Suppressor macrophage (primary cell): Measurements from ENCODE around the gene SAMD11.
"Not testable (repeated sequence)": the region's sequence is repeated elsewhere in the genome, so short reads cannot be mapped to it uniquely, and the experiment has no call there.

Experiments used
- DNase-seq, 4 experiments: peaks; one replicate each; pipeline ENCODE4 v3.0.0-alpha.2; 2020 to 2022

The SAMD11 gene

DNA sequence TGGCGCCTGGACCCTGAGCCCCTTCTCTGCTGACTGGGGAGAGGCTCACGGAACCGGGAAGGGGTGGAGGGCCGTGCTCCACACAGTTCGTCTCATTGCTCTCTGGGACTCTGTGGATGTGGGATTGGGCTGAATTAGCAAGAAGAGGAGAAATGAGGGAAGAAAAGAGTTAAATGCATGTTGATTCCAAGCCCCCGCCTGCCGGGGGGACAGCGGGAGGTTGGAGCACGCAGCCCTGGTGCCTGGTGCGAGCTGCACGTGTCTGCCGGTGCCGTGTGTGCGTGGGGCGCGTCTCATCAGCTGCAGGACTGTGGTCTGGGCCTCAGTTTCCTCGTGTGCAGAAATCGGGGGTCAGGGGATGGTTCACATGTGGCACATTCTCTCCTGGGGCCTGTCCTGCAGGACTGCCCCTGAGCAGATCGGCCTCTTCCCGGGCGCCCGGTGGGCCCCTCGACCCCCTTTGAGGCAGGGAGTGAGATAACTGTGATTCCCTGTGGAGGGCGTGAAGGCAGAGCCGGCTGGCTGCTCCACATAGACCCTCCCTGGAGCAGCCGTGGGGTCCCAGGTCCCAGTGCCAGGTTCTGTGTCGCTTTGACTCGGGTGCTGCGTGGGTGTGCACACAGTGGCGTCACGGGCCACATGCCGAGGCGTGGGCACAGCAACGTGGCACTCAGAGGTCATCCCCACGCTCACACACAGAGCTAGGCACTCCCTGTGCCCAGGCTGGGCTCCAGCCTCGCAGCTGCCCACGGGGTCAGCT, 11.4 kb downstream of the SAMD11 start:
- peak; percentile 21 to 63 (median 36) for DNase-seq

DNA sequence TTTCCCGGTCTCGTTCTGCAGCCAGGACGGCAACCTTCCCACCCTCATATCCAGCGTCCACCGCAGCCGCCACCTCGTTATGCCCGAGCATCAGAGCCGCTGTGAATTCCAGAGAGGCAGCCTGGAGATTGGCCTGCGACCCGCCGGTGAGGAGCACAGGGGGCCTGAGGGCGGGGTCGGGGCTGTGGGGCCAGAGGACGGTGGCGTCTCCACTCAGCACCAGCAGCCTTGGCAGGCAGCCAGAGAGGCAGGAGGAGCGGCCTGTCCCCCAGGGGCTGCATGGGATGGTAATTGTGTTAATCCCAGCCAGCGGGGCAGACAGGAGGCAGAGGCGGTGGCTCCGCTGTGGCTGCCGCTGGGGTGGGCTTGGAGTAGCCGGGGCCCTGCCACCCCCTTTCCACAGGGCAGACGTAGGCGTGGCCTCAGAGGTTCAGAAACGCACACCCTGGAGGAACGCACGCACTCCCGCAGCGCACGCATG, 12.1 kb downstream of the SAMD11 start:
- no peak for DNase-seq

DNA sequence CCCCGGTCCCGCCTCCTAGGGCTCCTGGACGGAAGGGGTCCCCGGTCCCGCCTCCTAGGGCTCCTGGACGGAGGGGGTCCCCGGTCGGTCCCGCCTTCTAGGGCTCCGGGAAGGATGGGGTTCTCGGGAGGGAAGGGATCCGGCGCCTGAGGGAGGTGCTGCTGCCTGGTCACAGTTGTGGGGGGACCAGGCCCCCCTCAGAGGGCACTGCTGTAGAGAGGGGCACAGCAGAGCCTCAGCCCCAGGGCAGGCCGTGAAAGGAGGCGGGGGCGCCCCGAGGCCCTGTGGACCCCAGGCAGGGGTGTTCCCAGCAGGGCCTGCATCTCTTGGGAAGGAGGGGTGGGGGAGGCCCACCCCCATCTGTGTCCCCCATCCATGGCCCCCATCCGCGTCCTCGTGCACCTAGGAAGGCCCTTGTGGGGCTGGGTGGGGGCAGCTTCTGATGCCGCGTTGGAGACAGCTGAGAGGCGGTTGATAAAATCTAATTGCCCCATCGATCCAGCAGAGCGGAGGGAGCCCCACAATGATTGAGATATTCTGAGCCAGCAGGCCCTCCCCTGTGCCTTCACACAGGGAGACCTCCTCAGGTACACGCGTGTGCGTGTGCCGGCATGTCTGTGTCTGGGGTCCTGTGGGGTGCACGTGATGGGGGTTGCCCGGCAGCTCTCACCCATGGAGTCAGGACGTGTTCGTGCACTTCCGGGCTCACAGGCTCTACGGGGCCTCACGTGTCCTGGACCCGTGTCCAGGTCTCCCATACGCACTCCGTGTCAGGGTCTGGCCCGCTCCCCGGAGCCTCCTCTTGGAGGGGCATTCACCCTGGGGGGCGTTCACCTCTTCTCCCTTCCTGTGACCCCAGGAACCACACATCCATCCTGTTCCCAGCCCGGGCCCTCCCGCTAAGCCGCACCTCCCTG, 12.9 kb downstream of the SAMD11 start:
- no peak for DNase-seq

DNA sequence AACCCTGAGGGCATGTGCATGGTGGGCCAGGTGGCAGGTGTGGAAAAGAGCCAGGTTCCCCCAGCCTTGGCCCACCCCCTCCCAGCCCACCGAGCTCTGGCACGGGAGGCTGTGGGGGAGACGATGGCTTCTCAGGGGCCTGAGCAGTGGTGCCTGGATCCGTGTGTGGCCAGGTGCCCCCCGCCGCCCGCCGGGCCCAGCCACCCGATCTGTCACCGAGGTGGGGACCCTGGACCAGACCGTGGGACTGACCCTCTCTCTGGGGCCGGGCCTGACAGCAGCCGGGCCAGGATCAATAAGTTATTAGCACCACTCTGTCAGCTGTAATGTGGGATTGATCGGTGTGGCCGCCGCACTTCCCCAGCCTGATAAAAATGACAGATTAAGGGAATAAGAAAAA, 13.8 kb downstream of the SAMD11 start:
- no peak for DNase-seq

DNA sequence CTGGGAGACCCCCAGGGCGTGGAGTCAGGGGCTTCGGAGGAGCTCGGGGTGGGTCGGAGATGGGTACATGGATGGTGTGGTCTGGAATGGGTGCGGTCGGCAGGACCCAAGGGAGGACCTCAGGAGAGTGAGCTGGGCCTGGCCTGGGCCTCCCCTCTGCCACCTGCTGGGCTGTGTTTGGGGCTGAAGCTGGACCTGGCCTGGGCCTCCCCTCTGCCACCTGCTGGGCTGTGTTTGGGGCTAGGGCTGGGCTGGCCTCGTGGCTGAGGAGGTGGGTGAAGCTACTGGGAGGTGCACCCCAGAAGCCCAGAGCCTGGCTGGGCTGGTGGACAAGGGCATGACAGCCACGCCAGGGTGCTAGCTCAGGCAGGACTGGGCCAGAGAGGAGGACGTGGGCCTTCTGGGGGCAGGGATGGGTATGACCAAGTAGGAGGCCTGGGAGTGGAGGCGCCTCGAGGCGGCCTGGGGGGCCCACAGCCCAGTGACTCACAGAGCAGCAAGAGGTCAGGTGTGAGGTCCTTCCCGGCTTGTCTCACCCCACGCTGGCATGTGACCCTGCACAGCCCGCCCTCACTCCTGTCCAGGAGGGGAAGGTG, 14.5 kb downstream of the SAMD11 start:
- DNase-seq = peak in 3 of 4 experiments; percentile 43 to 66 (median 45)

DNA sequence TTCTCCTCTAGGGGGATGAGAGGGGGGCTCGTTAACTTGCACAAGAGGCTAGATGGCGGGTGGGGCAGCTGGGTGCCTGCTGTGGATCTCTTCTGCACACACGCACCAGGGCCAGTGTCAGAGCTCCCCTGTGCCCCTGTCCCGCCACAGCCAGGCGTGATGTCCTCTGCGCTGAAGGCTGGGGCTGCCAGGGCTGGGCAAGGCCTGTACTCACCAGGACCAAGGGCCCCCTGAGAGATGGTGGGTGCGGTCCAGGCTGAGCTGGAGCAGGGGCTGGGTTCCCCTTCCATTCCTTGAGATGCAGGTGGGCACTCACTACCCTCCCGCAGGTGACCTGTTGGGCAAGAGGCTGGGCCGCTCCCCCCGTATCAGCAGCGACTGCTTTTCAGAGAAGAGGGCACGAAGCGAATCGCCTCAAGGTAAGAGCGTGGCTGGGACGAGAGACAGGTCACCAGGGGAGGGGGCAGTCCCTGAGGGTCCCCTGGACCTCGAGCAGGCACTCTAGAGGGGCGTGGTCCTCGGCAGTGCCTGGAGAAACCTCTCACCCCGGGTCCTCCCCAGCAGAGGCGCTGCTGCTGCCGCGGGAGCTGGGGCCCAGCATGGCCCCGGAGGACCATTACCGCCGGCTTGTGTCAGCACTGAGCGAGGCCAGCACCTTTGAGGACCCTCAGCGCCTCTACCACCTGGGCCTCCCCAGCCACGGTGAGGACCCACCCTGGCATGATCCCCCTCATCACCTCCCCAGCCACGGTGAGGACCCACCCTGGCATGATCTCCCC, 15.2 kb downstream of the SAMD11 start:
- DNase-seq = no peak

DNA sequence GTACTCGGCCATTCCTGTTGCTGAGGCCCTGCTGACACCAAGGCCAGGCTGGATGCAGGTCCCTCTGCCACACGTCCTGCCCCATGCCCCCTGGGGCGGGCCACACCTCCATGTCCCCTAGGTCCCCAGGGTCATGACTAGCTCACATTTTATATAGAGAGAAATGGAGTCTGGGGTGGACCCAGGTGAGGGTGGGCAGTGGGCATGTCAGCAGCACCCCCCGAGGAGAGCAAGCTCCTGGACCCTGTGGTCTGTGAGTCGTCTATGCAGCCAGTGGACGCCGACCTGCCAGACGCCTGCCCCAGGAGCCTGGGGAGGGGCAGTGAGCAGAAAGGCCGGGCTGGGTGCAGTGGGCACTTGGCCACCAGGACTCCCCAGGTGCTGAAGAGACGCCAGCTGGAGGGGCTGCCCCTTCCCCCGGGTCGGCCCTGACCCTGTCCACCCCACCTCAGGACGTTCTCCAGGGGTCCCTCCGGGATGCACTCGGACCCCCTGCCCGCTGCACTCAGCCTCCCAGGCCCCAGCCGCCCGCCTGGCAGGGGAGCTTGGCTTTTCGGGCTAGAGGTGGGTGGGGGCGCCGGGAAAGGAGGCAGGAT, 15.9 kb downstream of the SAMD11 start:
- DNase-seq = no peak

DNA sequence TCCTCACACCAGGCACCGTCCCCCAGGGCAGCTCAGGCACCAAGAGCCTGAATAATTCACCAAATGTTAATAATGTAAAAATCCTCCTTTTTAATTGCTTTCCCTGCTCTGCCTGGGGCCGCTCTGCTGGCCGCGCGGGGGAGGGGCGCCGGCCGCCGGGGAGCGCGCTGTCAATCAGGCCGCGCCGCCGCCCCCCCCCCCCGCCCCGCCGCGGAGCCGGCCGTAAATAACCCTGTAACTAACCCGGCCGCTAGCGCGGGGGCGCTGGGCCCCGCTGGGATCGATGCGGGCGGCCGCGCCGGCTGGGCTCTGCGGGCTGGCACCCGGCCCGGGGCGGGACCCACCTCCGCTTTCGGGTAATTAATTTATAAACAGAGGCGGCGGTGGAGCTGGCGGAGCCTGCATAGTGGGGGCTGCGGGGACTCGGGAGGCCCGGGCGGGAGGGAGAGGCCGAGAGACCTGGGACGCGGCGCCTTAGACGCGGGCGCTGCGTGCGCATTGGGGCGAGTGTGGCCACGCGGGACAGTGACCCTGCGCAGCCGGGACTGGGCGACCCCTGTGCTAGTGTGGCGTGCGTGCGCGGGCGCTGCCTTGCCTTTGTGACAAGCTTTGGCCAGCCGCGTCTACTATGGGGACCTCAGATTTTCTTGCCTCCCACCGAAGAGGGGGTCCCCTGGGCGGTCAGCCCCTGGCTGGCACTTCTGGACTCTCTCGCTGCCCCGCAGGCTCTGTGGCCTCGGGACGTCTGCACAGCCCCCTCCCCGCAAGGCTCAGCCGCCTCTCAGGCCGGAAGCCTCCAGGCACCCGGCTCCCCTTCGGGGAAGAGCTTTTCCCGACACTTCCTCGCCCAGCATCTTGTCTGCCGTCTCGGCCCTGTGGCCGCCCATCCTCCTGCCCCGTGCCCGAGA, 16.6 kb downstream of the SAMD11 start:
- peak in 1 of 4 experiments; percentile 56 for DNase-seq

DNA sequence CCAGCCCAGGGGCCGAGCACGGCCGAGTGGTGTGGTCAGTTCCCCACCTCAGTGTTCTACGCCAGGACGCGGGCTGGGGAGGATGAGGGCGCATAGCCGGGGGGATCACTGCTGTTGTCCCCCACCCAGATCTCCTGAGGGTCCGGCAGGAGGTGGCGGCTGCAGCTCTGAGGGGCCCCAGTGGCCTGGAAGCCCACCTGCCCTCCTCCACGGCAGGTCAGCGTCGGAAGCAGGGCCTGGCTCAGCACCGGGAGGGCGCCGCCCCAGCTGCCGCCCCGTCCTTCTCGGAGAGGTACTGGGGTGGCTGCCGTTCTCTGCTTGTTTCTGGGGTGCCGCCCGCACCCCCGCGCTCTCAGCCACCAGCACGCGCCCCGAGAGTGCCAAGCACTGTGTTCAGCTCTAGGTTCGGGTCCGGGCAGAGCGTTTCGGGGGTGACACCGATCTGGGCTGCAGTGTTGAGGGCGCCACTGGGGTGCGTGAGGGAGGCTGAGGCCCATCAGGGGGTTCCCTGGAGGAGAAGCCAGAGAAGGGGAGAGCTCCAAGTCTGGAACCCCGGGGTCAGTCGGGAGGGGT, 17.4 kb downstream of the SAMD11 start:
- no peak for DNase-seq

DNA sequence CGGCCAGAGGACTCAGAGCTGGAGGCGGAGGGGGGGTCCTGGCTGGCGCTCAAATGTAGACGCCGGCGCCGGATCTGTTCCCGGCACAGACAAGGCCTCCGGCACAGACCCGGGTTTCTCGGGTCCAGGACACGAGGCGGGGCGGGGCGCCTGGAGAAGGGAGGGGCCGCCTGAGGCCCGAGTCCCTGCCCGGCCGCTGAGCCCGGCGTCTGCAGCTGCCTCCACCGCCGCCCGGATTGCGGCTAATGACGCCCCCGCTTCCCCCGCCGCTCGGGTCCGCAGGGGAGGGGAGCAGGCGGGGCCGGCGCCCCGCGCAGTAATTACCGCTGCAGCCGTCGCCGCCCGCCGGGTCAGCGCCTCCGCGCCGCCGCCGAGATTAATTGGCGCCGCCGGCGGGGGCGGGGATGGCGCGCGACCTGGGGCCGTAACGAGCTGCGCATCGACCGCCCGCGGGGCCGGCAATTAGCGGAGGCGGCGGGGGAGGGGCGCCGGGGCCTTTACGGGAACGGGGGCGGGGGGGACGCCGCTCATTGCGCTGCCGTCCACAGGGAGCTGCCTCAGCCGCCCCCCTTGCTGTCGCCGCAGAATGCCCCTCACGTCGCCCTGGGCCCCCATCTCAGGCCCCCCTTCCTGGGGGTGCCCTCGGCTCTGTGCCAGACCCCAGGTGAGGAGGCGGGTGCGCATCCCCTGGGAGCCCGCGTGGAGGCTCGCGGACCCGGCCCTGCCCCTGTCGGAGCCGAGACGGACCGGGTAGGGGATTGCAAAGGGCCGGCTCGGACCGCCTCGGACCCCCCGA, 18.1 kb downstream of the SAMD11 start:
- DNase-seq = peak in 3 of 4 experiments; percentile 39 to 60 (median 52)

DNA sequence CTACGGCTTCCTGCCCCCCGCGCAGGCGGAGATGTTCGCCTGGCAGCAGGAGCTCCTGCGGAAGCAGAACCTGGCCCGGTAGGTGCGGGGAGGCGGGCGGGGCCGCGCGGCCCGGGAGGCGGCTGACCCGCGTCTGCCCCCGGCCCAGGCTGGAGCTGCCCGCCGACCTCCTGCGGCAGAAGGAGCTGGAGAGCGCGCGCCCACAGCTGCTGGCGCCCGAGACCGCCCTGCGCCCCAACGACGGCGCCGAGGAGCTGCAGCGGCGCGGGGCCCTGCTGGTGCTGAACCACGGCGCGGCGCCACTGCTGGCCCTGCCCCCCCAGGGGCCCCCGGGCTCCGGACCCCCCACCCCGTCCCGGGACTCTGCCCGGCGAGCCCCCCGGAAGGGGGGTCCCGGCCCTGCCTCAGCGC, 18.7 kb downstream of the SAMD11 start:
- peak in 1 of 4 experiments; percentile 38 for DNase-seq

DNA sequence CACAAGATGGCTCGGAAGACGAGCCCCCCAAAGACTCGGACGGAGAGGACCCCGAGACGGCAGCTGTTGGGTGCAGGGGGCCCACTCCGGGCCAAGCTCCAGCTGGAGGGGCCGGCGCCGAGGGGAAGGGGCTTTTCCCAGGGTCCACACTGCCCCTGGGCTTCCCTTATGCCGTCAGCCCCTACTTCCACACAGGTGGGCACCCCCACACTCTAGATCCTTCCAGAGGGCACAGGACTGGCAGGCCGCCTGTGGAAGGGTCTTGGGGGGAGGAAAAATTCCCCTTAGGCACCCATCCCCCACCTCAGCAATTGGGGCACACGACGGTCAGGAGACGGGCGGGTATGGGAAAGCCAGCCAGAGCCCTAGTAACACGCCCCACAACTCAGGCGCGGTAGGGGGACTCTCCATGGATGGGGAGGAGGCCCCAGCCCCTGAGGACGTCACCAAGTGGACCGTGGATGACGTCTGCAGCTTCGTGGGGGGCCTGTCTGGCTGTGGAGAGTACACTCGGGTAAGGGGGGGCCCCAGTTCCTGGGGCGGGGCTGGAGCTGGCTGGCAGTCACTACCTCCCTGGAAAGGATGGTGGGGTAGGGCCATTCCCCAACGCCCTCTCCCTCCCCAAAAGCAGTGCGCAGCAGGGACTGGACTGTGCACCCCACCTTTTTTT, 19.3 kb downstream of the SAMD11 start:
- no peak for DNase-seq

DNA sequence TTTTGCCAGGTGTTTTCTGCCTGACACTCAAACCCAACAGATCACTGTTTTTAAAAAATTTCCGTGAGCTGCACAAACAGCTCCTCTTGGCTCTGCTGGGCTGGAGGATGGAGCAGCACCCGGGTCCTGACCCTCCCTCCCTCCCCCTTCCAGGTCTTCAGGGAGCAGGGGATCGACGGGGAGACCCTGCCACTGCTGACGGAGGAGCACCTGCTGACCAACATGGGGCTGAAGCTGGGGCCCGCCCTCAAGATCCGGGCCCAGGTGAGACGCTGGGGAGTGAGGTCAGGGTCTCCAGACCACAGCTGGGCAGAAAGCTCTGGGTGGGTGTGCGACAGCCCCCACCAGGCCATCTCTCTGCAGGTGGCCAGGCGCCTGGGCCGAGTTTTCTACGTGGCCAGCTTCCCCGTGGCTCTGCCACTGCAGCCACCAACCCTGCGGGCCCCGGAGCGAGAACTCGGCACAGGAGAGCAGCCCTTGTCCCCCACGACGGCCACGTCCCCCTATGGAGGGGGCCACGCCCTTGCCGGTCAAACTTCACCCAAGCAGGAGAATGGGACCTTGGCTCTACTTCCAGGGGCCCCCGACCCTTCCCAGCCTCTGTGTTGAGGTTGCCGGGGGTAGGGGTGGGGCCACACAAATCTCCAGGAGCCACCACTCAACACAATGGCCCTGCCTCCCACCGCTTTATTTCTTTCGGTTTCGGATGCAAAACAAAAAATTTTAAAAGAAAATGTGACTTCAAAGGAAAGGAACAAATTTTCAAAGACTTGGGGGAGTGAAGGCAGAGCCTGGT, 20.0 kb downstream of the SAMD11 start:
- no peak for DNase-seq

DNA sequence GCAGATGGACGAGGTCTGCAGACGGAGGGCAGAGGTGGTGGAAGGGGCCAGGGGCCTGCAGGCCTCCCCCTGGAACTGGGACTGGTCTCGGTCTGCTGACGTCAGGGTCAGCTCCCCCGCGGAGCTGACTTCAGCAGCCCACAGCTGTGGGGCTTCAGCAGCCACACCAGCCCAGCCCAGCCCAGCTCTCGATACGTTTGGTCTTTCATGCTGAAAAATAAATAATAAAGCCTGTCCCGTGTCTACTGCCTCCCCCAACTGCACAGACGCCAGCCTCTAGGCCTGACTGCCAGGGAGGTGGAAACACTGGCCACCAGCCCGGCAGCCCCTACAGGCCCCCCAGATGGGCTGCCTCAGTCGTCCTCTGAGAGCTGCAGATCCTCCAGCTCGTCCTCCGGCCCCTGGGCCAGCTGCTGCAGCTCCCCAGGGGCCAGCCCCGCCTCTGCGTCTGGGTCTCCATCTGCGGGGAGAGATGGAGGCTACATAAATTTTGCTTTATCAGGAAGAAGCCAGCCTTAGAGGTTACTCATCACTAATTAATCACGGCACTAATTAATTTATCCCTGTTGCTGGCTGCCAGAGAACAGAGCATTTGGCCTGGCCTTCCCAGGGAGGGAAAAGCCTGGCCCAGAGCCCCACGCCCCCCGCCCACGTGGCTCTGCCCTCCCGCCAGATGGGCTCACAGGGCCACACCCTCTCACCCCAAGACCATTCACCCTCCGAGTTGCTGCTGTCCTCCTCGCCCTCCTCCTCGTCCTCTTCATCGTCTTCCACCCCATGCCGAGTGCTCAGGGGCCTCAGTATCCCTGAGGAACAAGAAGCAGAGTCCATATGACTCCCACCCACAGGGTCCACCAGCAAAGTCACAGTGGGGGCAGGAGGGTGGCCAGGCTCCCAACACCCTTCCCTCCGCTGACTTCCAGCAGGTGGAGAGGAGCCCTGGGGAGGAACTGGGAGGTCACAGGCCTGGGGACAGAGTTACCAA, 20.9 kb downstream of the SAMD11 start:
- DNase-seq = no peak

DNA sequence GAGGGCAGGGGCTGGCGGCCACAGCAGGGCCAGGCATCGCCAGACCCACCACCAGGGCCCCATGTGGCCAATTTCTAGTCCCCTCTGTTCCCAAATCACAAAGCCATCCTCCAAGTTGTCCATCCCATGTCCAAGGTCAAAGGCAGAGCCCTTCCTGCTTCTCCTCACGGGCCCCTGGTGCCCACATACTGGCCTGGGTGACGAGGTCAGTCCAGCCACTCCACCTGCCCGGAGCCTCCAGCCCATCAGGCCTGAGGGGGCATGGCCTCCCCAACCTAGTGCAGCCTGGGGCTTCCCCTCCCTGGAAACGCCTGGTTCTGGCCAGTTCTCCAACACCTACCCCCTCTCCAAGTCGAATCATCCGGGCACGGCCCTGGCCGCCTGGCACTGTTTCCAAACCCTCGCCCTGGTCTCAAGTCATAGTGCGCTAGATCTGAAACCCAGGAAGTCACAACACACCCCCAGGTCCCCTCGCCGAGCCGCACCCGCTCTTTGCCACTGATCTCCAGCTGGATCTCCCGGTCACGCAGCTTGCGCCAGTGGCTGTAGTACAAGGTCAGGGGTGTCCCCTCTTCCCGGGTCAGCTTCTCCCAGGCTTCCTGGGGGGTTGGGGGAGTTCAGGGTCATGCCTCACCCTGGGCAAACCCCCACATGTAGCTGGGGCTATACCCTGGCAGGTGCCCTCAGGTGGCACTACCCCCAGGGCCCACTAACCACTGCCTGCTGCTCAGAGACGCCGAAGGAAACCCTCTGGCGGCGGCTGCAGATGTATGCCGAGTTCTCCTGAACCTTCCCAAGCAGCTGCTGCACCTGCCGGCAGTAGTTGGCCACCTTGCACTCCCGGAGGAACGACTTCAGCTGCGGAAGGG, 22.2 kb downstream of the SAMD11 start:
- no peak for DNase-seq

DNA sequence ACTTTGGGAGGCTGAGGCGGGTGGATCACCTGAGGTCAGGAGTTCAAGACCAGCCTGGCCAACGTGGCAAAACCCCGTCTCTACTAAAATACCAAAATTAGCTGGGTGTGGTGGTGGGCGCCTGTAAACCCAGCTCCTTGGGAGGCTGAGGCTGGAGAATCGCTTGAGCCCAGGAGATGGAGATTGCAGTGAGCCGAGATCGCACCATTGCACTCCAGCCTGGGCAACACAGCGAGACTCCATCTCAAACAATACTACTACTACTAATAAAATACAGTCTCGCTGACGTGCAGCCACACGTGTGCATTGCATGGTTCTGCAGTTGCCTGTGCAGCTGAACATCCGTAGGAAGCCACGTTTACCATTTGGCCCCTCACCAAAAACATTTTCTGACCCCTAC, 23.1 kb downstream of the SAMD11 start:
- DNase-seq = not testable (repeated sequence)
